HEK293 (cell line): Measurements from ENCODE around the gene MAGEA9B.

Source experiments
- GLIS1 ChIP-seq: fragments of 450-650 bp; formaldehyde crosslinking; IDR thresholded peaks from 2 replicates; pipeline ENCODE4 v1.5.1; 2016; ENCODE audit warnings: missing biosample characterization, missing genetic modification characterization
- GLIS2 ChIP-seq: fragments of 450-650 bp; formaldehyde crosslinking; IDR thresholded peaks from 2 replicates; pipeline ENCODE4 v1.5.1; 2016; ENCODE audit warnings: missing biosample characterization, missing genetic modification characterization
- KLF16 ChIP-seq: fragments of 450-650 bp; formaldehyde crosslinking; IDR thresholded peaks from 2 replicates; pipeline ENCODE4 v1.5.1; 2017; ENCODE audit warnings: missing biosample characterization, missing genetic modification characterization
- KLF7 ChIP-seq: fragments of 450-650 bp; formaldehyde crosslinking; IDR thresholded peaks from 2 replicates; pipeline ENCODE4 v1.5.1; 2016; ENCODE audit warnings: missing biosample characterization, missing genetic modification characterization, borderline replicate concordance
- KLF8 ChIP-seq: fragments of 450-650 bp; formaldehyde crosslinking; IDR thresholded peaks from 2 replicates; pipeline ENCODE4 v1.5.1; 2016; ENCODE audit warnings: missing biosample characterization, missing genetic modification characterization
- OVOL3 ChIP-seq: fragments of 450-650 bp; formaldehyde crosslinking; IDR thresholded peaks from 2 replicates; pipeline ENCODE4 v1.5.1; 2016; ENCODE audit warnings: missing biosample characterization, missing genetic modification characterization
- SP2 ChIP-seq: fragments of 450-650 bp; formaldehyde crosslinking; IDR thresholded peaks from 2 replicates; pipeline ENCODE4 v1.5.1; 2016; ENCODE audit warnings: missing biosample characterization, missing genetic modification characterization
- ZBTB48 ChIP-seq: fragments of 450-650 bp; formaldehyde crosslinking; IDR thresholded peaks from 2 replicates; pipeline ENCODE4 v1.5.1; 2016; ENCODE audit warnings: missing biosample characterization, missing genetic modification characterization
- ZFP37 ChIP-seq: fragments of 450-650 bp; formaldehyde crosslinking; IDR thresholded peaks from 2 replicates; pipeline ENCODE4 v1.5.1; 2016; ENCODE audit warnings: missing biosample characterization, missing genetic modification characterization
- ZNF140 ChIP-seq: fragments of 450-650 bp; formaldehyde crosslinking; IDR thresholded peaks from 2 replicates; pipeline ENCODE4 v1.5.1; 2016; ENCODE audit warnings: missing biosample characterization, missing genetic modification characterization
- ZNF169 ChIP-seq: fragments of 450-650 bp; formaldehyde crosslinking; IDR thresholded peaks from 2 replicates; pipeline ENCODE4 v1.5.1; 2016; ENCODE audit warnings: missing biosample characterization, missing genetic modification characterization
- ZNF184 ChIP-seq: fragments of 450-650 bp; IDR thresholded peaks from 2 replicates; pipeline ENCODE4 v1.5.1; 2018; ENCODE audit warnings: missing biosample characterization, mild to moderate bottlenecking, missing genetic modification characterization
- ZNF473 ChIP-seq: fragments of 450-650 bp; formaldehyde crosslinking; IDR thresholded peaks from 2 replicates; pipeline ENCODE4 v1.5.1; 2017; ENCODE audit warnings: missing biosample characterization, missing genetic modification characterization
- ZNF514 ChIP-seq: fragments of 450-650 bp; formaldehyde crosslinking; IDR thresholded peaks from 2 replicates; pipeline ENCODE4 v1.5.1; 2016; ENCODE audit warnings: missing biosample characterization, missing genetic modification characterization
- ZNF544 ChIP-seq: fragments of 450-650 bp; formaldehyde crosslinking; IDR thresholded peaks from 2 replicates; pipeline ENCODE4 v1.5.0; 2017; ENCODE audit warnings: missing biosample characterization, missing genetic modification characterization
- ZNF561 ChIP-seq: fragments of 450-650 bp; IDR thresholded peaks from 2 replicates; pipeline ENCODE4 v1.5.1; 2018; ENCODE audit warnings: missing biosample characterization, missing genetic modification characterization, borderline replicate concordance
- ZNF629 ChIP-seq: fragments of 450-650 bp; formaldehyde crosslinking; IDR thresholded peaks from 2 replicates; pipeline ENCODE4 v1.5.1; 2017; ENCODE audit warnings: missing biosample characterization, missing genetic modification characterization
- ZNF701 ChIP-seq: fragments of 450-650 bp; formaldehyde crosslinking; IDR thresholded peaks from 2 replicates; pipeline ENCODE4 v1.5.1; 2016; ENCODE audit warnings: missing biosample characterization, missing genetic modification characterization
- ZNF707 ChIP-seq: fragments of 450-650 bp; formaldehyde crosslinking; IDR thresholded peaks from 2 replicates; pipeline ENCODE4 v1.5.1; 2016; ENCODE audit warnings: missing biosample characterization, missing genetic modification characterization
- ZNF747 ChIP-seq: fragments of 450-650 bp; formaldehyde crosslinking; IDR thresholded peaks from 2 replicates; pipeline ENCODE4 v1.5.1; 2016; ENCODE audit warnings: missing biosample characterization, missing genetic modification characterization
- ZNF837 ChIP-seq: fragments of 450-650 bp; formaldehyde crosslinking; IDR thresholded peaks from 2 replicates; pipeline ENCODE4 v1.5.1; 2016; ENCODE audit warnings: missing biosample characterization, missing genetic modification characterization
- TF ChIP-seq, protein P1 (sequence below): fragments of 450-650 bp; formaldehyde crosslinking; IDR thresholded peaks from 2 replicates; pipeline ENCODE4 v1.5.1; 2016; ENCODE audit warnings: missing biosample characterization, missing genetic modification characterization
- TF ChIP-seq, protein P2 (sequence below): fragments of 450-650 bp; formaldehyde crosslinking; optimal IDR thresholded peaks from 2 replicates; pipeline ENCODE3; 2016; ENCODE audit warnings: missing biosample characterization, mild to moderate bottlenecking, missing genetic modification characterization
- TF ChIP-seq, protein P3 (sequence below): fragments of 450-650 bp; formaldehyde crosslinking; IDR thresholded peaks from 2 replicates; pipeline ENCODE4 v1.5.1; 2016; ENCODE audit warnings: missing biosample characterization, missing genetic modification characterization
- TF ChIP-seq, protein P4 (sequence below): fragments of 450-650 bp; formaldehyde crosslinking; conservative IDR thresholded peaks from 2 replicates; pipeline ENCODE4 v1.5.1; 2016; ENCODE audit warnings: low read depth, missing biosample characterization, missing genetic modification characterization
- TF ChIP-seq, protein P5 (sequence below): fragments of 450-650 bp; formaldehyde crosslinking; IDR thresholded peaks from 2 replicates; pipeline ENCODE4 v1.5.1; 2016; ENCODE audit warnings: missing biosample characterization, missing genetic modification characterization
- TF ChIP-seq, protein P6 (sequence below): fragments of 450-650 bp; formaldehyde crosslinking; IDR thresholded peaks from 2 replicates; pipeline ENCODE4 v1.5.1; 2016; ENCODE audit warnings: missing biosample characterization, missing genetic modification characterization
- TF ChIP-seq, protein P7 (sequence below): fragments of 450-650 bp; formaldehyde crosslinking; IDR thresholded peaks from 2 replicates; pipeline ENCODE4 v1.5.1; 2016; ENCODE audit warnings: missing biosample characterization, missing genetic modification characterization

The MAGEA9B gene

DNA sequence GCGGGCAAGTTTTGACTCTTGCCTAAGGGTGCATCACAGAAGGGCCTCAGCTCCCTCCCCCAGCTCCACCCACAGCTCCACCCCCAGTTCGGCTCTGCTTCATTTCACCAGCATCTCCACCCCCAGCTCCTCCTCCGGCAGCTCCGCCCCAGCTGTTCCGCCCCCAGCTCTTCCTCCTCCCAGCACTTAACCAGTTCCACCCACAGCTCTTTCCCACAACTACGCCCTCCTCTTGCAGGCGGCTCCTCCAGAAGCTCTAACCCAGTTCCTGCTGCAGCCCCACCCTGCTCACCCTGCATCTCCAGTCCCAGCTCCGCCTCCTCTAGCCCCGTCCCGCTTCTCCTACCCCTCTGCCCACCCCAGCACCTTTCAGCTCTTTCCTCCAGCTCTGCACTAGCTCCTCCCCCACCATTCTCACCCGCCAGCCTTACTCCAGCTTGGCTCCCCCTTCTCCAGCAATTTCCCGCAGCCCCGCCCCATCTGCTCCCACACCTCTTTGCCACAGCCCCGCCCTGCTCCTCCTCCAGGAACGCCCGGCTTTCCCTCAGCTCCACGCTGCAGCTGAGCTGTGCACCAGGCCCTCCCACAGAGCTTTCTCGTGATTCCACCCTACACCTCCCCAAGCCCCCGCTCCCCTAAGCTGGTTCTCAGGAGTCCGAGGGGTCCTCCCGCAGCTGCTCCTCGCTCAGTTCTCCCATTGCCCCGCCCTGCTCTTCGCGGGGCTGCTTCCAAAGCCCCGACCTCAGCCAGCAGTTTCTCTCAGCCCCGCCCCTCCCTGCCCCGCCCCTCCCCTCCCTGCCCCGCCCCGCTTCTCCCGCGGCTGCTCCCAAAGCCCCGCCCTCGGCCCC, 47.8 kb downstream of the MAGEA9B start (continued):
- TF ChIP-seq KLF7 (tag by site-specific recombination) (no peak), ZNF837 (tag by site-specific recombination) (no peak), KLF16 (0 out of 2 replicates have a peak, but pooled peaks have one; percentile 31), ZBTB48 (no peak), SP2 (tag by site-specific recombination) (peak; percentile 78), ZNF169 (tag by site-specific recombination) (no peak), ZNF629 (tag by site-specific recombination) (no peak), ZNF184 (tag by site-specific recombination) (no peak), ZNF473 (tag by site-specific recombination) (no peak), ZNF561 (no peak), KLF8 (tag by site-specific recombination) (peak; percentile 47; the same call in 1 of the 2 replicates), ZNF707 (tag by site-specific recombination) (no peak), GLIS2 (tag by site-specific recombination) (peak; percentile 38), ZNF701 (tag by site-specific recombination) (no peak), ZNF140 (tag by site-specific recombination) (no peak), ZNF747 (tag by site-specific recombination) (no peak), OVOL3 (tag by site-specific recombination) (no peak), ZFP37 (tag by site-specific recombination) (no peak), GLIS1 (tag by site-specific recombination) (peak; percentile 70), ZNF514 (tag by site-specific recombination) (no peak), ZNF544 (no peak)
- TF ChIP-seq, protein P1, sequence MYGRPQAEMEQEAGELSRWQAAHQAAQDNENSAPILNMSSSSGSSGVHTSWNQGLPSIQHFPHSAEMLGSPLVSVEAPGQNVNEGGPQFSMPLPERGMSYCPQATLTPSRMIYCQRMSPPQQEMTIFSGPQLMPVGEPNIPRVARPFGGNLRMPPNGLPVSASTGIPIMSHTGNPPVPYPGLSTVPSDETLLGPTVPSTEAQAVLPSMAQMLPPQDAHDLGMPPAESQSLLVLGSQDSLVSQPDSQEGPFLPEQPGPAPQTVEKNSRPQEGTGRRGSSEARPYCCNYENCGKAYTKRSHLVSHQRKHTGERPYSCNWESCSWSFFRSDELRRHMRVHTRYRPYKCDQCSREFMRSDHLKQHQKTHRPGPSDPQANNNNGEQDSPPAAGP (tag by site-specific recombination) = 0 out of 2 replicates have a peak, but pooled peaks have one; percentile 18
- TF ChIP-seq, protein P2, sequence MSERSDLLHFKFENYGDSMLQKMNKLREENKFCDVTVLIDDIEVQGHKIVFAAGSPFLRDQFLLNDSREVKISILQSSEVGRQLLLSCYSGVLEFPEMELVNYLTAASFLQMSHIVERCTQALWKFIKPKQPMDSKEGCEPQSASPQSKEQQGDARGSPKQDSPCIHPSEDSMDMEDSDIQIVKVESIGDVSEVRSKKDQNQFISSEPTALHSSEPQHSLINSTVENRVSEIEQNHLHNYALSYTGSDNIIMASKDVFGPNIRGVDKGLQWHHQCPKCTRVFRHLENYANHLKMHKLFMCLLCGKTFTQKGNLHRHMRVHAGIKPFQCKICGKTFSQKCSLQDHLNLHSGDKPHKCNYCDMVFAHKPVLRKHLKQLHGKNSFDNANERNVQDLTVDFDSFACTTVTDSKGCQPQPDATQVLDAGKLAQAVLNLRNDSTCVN (tag by site-specific recombination) = no peak
- TF ChIP-seq, protein P3, sequence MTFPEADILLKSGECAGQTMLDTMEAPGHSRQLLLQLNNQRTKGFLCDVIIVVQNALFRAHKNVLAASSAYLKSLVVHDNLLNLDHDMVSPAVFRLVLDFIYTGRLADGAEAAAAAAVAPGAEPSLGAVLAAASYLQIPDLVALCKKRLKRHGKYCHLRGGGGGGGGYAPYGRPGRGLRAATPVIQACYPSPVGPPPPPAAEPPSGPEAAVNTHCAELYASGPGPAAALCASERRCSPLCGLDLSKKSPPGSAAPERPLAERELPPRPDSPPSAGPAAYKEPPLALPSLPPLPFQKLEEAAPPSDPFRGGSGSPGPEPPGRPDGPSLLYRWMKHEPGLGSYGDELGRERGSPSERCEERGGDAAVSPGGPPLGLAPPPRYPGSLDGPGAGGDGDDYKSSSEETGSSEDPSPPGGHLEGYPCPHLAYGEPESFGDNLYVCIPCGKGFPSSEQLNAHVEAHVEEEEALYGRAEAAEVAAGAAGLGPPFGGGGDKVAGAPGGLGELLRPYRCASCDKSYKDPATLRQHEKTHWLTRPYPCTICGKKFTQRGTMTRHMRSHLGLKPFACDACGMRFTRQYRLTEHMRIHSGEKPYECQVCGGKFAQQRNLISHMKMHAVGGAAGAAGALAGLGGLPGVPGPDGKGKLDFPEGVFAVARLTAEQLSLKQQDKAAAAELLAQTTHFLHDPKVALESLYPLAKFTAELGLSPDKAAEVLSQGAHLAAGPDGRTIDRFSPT (tag by site-specific recombination) = no peak
- TF ChIP-seq, protein P4, sequence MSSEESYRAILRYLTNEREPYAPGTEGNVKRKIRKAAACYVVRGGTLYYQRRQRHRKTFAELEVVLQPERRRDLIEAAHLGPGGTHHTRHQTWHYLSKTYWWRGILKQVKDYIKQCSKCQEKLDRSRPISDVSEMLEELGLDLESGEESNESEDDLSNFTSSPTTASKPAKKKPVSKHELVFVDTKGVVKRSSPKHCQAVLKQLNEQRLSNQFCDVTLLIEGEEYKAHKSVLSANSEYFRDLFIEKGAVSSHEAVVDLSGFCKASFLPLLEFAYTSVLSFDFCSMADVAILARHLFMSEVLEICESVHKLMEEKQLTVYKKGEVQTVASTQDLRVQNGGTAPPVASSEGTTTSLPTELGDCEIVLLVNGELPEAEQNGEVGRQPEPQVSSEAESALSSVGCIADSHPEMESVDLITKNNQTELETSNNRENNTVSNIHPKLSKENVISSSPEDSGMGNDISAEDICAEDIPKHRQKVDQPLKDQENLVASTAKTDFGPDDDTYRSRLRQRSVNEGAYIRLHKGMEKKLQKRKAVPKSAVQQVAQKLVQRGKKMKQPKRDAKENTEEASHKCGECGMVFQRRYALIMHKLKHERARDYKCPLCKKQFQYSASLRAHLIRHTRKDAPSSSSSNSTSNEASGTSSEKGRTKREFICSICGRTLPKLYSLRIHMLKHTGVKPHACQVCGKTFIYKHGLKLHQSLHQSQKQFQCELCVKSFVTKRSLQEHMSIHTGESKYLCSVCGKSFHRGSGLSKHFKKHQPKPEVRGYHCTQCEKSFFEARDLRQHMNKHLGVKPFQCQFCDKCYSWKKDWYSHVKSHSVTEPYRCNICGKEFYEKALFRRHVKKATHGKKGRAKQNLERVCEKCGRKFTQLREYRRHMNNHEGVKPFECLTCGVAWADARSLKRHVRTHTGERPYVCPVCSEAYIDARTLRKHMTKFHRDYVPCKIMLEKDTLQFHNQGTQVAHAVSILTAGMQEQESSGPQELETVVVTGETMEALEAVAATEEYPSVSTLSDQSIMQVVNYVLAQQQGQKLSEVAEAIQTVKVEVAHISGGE (tag by site-specific recombination) = no peak
- TF ChIP-seq, protein P5, sequence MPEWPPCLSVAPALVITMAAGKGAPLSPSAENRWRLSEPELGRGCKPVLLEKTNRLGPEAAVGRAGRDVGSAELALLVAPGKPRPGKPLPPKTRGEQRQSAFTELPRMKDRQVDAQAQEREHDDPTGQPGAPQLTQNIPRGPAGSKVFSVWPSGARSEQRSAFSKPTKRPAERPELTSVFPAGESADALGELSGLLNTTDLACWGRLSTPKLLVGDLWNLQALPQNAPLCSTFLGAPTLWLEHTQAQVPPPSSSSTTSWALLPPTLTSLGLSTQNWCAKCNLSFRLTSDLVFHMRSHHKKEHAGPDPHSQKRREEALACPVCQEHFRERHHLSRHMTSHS = no peak
- TF ChIP-seq, protein P6, sequence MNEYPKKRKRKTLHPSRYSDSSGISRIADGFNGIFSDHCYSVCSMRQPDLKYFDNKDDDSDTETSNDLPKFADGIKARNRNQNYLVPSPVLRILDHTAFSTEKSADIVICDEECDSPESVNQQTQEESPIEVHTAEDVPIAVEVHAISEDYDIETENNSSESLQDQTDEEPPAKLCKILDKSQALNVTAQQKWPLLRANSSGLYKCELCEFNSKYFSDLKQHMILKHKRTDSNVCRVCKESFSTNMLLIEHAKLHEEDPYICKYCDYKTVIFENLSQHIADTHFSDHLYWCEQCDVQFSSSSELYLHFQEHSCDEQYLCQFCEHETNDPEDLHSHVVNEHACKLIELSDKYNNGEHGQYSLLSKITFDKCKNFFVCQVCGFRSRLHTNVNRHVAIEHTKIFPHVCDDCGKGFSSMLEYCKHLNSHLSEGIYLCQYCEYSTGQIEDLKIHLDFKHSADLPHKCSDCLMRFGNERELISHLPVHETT = no peak
- TF ChIP-seq, protein P7, sequence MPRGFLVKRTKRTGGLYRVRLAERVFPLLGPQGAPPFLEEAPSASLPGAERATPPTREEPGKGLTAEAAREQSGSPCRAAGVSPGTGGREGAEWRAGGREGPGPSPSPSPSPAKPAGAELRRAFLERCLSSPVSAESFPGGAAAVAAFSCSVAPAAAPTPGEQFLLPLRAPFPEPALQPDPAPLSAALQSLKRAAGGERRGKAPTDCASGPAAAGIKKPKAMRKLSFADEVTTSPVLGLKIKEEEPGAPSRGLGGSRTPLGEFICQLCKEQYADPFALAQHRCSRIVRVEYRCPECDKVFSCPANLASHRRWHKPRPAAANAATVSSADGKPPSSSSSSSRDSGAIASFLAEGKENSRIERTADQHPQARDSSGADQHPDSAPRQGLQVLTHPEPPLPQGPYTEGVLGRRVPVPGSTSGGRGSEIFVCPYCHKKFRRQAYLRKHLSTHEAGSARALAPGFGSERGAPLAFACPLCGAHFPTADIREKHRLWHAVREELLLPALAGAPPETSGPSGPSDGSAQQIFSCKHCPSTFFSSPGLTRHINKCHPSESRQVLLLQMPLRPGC (tag by site-specific recombination) = no peak
